Tibial artery (tissue), 4 donors: ENCODE measurements around the gene HSPA14.

ENCODE experiments used
- DNase-seq, 2 donors: peaks; one replicate each; pipeline ENCODE4 v3.0.0-alpha.2; 2019
- H3K27ac ChIP-seq, 2 donors: fragments of 200-600 bp; sonication (generic) in 1 of 2; 1 replicate in 1 of 2; 2 replicates in 1 of 2; pipeline ENCODE4 v1.5.1; 2018 to 2019; ENCODE audit warnings: mild to moderate bottlenecking in 1 of 2
- H3K27me3 ChIP-seq, 2 donors: fragments of 200-600 bp; sonication (generic) in 1 of 2; one replicate each; pipeline versions ENCODE4 v1.5.1 to v1.6.0; 2016 to 2019
- H3K36me3 ChIP-seq, 3 donors: fragments of 200-600 bp; sonication (generic) in 2 of 3; one replicate each; pipeline ENCODE4 v1.5.1; 2016 to 2019; ENCODE audit warnings: mild to moderate bottlenecking in 2 of 3
- H3K4me1 ChIP-seq, 4 donors: fragments of 200-600 bp; sonication (generic) in 2 of 4; 1 replicate in 3 of 4; 2 replicates in 1 of 4; pipeline ENCODE4 v1.5.1; 2016 to 2019
- H3K4me3 ChIP-seq, 2 donors: fragments of 200-600 bp; sonication (generic) in 1 of 2; 1 replicate in 1 of 2; 2 replicates in 1 of 2; pipeline ENCODE4 v1.5.1; 2018 to 2019; ENCODE audit warnings: mild to moderate bottlenecking in 2 of 2
- H3K9me3 ChIP-seq, 3 donors: fragments of 200-600 bp; sonication (generic) in 1 of 3; one replicate each; pipeline ENCODE4 v1.5.1; 2016 to 2019
- CTCF ChIP-seq, 2 experiments: fragments of 200-600 bp in 1 of 2; fragments of 450-650 bp in 1 of 2; IDR thresholded peaks; one replicate each; pipeline ENCODE4 v1.5.1; 2017 to 2019; ENCODE audit warnings: antibody characterized with exemption in 2 of 2, mild to moderate bottlenecking in 1 of 2, moderate library complexity in 1 of 2
- intact Hi-C: fragments of 100-400 bp; cut with DNase I; formaldehyde crosslinking; loops from one replicate; pipeline ENCODE4 v1.15.0; 2023; ENCODE audit warnings: low total_unique reads

The HSPA14 gene

GRCh38 chr10:14820775-14821154 lies 17.3 kb upstream of the HSPA14 start:
- intact Hi-C loops: loop anchor here (5.0 kb wide), 2 partner anchors 283 to 323 kb away; no protein-coding TSS in a partner anchor
- H3K4me1 ChIP-seq: peaks cover 0 to 8% (median 2%) of the 10 kb centered on the region in 4 donors
- no peak for DNase-seq
- H3K27me3 ChIP-seq: no peaks in the 10 kb centered on the region
- H3K4me3 ChIP-seq: no peak overlapping the region
- no peaks in the 10 kb centered on the region for H3K9me3 ChIP-seq
- H3K27ac ChIP-seq: no peak overlapping the region
- no peaks in the 10 kb centered on the region for H3K36me3 ChIP-seq
- TF ChIP-seq CTCF (IDR thresholded peaks at IDR 0.05): no peak

GRCh38 chr10:14821635-14822375 lies 16.3 kb upstream of the HSPA14 start:
- intact Hi-C loops: loop anchor here (5.0 kb wide), 2 partner anchors 285 to 325 kb away; no protein-coding TSS in a partner anchor
- no peaks in the 10 kb centered on the region for H3K9me3 ChIP-seq
- no peaks in the 10 kb centered on the region for H3K36me3 ChIP-seq
- peaks cover 0 to 8% (median 2%) of the 10 kb centered on the region in 4 donors for H3K4me1 ChIP-seq
- TF ChIP-seq CTCF (IDR thresholded peaks at IDR 0.05): no peak
- no peaks in the 10 kb centered on the region for H3K27me3 ChIP-seq
- no peak for DNase-seq
- H3K27ac ChIP-seq: no peak overlapping the region
- no peak overlapping the region for H3K4me3 ChIP-seq

GRCh38 chr10:14822879-14823755 lies 15.0 kb upstream of the HSPA14 start:
- Histone ChIP-seq H3K27ac (no peak overlapping the region), H3K4me1 (peaks cover 0 to 8% (median 2%) of the 10 kb centered on the region in 4 donors), H3K36me3 (no peaks in the 10 kb centered on the region), H3K27me3 (no peaks in the 10 kb centered on the region), H3K9me3 (no peaks in the 10 kb centered on the region), H3K4me3 (no peak overlapping the region)
- TF ChIP-seq CTCF (IDR thresholded peaks at IDR 0.05): peak; percentile 50 to 64
- no peak for DNase-seq
- intact Hi-C loops: loop anchor here (5.0 kb wide), 2 partner anchors 286 to 326 kb away; no protein-coding TSS in a partner anchor

- Histone ChIP-seq H3K9me3 (no peaks in the 10 kb centered on the region), H3K36me3 (no peaks in the 10 kb centered on the region), H3K4me1 (peaks cover 0 to 8% (median 2%) of the 10 kb centered on the region in 4 donors), H3K4me3 (no peak overlapping the region), H3K27ac (no peak overlapping the region), H3K27me3 (no peaks in the 10 kb centered on the region)
- intact Hi-C loops: loop anchor here (5.0 kb wide), 2 partner anchors 287 to 327 kb away; no protein-coding TSS in a partner anchor
- no peak for TF ChIP-seq CTCF (IDR thresholded peaks at IDR 0.05)
- DNase-seq: no peak
Observed at GRCh38 chr10:14823966-14824365, 14.1 kb upstream of the HSPA14 start.

GRCh38 chr10:14826076-14826829 lies 11.9 kb upstream of the HSPA14 start:
- Histone ChIP-seq H3K27ac (no peak overlapping the region), H3K4me1 (no peaks in the 10 kb centered on the region), H3K9me3 (no peaks in the 10 kb centered on the region), H3K4me3 (no peak overlapping the region), H3K36me3 (no peaks in the 10 kb centered on the region), H3K27me3 (no peaks in the 10 kb centered on the region)
- intact Hi-C loops: no loop called here
- TF ChIP-seq CTCF (IDR thresholded peaks at IDR 0.05): no peak
- DNase-seq: no peak
